ENCODE measurements around the gene ADAMTS14. TPM values are rescaled to one million over a fixed set of nuclear protein-coding genes. Genes with fewer than 3 reads are reported as not detected.

Gene ADAMTS14, protein sequence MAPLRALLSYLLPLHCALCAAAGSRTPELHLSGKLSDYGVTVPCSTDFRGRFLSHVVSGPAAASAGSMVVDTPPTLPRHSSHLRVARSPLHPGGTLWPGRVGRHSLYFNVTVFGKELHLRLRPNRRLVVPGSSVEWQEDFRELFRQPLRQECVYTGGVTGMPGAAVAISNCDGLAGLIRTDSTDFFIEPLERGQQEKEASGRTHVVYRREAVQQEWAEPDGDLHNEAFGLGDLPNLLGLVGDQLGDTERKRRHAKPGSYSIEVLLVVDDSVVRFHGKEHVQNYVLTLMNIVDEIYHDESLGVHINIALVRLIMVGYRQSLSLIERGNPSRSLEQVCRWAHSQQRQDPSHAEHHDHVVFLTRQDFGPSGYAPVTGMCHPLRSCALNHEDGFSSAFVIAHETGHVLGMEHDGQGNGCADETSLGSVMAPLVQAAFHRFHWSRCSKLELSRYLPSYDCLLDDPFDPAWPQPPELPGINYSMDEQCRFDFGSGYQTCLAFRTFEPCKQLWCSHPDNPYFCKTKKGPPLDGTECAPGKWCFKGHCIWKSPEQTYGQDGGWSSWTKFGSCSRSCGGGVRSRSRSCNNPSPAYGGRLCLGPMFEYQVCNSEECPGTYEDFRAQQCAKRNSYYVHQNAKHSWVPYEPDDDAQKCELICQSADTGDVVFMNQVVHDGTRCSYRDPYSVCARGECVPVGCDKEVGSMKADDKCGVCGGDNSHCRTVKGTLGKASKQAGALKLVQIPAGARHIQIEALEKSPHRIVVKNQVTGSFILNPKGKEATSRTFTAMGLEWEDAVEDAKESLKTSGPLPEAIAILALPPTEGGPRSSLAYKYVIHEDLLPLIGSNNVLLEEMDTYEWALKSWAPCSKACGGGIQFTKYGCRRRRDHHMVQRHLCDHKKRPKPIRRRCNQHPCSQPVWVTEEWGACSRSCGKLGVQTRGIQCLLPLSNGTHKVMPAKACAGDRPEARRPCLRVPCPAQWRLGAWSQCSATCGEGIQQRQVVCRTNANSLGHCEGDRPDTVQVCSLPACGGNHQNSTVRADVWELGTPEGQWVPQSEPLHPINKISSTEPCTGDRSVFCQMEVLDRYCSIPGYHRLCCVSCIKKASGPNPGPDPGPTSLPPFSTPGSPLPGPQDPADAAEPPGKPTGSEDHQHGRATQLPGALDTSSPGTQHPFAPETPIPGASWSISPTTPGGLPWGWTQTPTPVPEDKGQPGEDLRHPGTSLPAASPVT
- total RNA-seq: under 1 TPM in 1 of 2 donors, not detected in 1; 0.33 TPM

DNA sequence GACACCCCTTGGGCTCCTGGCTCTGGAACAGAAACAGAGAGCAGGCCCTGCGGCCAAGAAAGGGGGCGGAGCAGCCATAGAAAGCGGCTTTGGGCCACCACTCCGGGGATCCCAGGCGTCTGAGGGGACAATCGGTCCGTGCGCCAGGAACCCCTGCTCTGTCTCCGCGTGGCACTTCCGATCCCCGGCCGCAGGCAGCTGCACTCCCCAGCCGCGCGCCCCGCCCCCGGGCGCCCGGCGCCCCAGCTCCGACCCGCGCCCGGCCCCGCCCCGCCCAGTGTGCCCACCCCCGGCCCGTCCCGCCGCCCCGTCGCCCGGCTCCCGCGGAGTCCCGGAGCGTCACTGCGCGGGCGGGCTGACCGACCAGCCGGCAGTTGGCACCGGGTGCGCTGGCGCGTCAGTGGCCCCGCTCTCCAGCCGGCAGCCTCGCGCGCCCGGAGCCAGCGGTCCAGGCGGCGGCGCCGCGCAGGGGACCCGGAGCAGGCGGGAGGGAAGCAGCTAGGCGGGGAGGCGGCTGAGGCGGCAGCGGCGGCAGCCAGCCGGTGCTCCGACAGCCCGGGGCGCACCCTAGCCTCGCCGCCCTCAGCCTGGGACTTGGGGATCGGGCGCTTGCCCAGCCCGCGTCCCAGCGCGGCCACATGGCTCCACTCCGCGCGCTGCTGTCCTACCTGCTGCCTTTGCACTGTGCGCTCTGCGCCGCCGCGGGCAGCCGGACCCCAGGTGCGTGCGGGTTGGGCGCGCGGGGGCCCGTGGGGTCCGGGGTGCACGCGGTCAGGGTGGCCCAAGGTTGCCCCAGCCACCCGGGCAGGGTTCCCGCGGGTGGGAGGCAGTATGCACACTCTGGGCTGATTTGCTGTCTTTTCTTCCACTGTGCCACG lies at the start of gene ADAMTS14:
Gene ADAMTS14 (plus strand): TSS at position 342 of the 878 bp plus-strand sequence. CDS start 297 bp downstream, at position 639.
- H3K27me3 ChIP-seq: no peaks in the 10 kb centered on the region
- no peak for TF ChIP-seq POLR2A (IDR thresholded peaks at IDR 0.05)
- TF ChIP-seq, protein P1, sequence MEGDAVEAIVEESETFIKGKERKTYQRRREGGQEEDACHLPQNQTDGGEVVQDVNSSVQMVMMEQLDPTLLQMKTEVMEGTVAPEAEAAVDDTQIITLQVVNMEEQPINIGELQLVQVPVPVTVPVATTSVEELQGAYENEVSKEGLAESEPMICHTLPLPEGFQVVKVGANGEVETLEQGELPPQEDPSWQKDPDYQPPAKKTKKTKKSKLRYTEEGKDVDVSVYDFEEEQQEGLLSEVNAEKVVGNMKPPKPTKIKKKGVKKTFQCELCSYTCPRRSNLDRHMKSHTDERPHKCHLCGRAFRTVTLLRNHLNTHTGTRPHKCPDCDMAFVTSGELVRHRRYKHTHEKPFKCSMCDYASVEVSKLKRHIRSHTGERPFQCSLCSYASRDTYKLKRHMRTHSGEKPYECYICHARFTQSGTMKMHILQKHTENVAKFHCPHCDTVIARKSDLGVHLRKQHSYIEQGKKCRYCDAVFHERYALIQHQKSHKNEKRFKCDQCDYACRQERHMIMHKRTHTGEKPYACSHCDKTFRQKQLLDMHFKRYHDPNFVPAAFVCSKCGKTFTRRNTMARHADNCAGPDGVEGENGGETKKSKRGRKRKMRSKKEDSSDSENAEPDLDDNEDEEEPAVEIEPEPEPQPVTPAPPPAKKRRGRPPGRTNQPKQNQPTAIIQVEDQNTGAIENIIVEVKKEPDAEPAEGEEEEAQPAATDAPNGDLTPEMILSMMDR (IDR thresholded peaks at IDR 0.05): no peak
- 2 to 3% methylated on average over 8 to 59 of the region's 100 CpGs for WGBS, 2 donors
- H3K4me1 ChIP-seq: peaks cover 6% of the 10 kb centered on the region
- ATAC-seq (peak; percentile 43), DNase-seq (no peak)
- intact Hi-C loops (cut with DNase I): no loop called here
- no peaks in the 10 kb centered on the region for H3K36me3 ChIP-seq (replicated peaks in 1 of 2; ENCODE audit: insufficient read depth in 1 of 2, low read depth in 2 of 2)
- no peaks in the 10 kb centered on the region for H3K9me3 ChIP-seq
- no peak within 1 kb of the TSS for H3K27ac ChIP-seq
- no peak within 1 kb of the TSS for H3K4me3 ChIP-seq

DNA sequence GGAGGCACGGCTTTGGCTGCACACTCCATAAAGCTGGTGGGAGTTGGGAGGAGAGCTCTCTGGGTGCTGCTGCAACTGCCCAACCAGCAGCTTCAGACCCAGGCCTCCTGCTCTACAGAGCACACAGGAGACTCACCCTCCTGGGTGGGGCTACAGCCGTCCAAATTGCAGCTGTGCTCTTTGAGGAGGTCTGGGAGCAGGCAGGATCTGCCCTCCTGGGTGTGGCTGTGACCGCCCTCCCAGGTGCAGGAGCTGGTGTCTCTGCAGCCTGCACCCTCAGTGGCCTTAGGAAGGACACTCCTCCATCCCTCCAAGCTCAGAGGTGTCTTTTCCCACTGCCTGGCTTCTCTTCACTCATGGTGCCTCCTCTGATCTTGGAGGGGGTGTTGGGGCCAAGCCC lies 49.8 kb upstream of the ADAMTS14 start:
- intact Hi-C loops (cut with DNase I): no loop called here
- no peaks in the 10 kb centered on the region for H3K4me1 ChIP-seq
- DNase-seq: no peak
- no peak for TF ChIP-seq POLR2A (IDR thresholded peaks at IDR 0.05)
- TF ChIP-seq, protein P1 (IDR thresholded peaks at IDR 0.05): no peak
- no peak overlapping the region for H3K4me3 ChIP-seq
- no peaks in the 10 kb centered on the region for H3K36me3 ChIP-seq (replicated peaks in 1 of 2; ENCODE audit: insufficient read depth in 1 of 2, low read depth in 2 of 2)
- peaks cover 0 to 12% (median 0%) of the 10 kb centered on the region in 3 donors for H3K9me3 ChIP-seq
- no peak overlapping the region for H3K27ac ChIP-seq
- 20 to 83% methylated on average over 1 to 3 of the region's 3 CpGs for WGBS, 2 donors
- ATAC-seq: no peak
- no peaks in the 10 kb centered on the region for H3K27me3 ChIP-seq

DNA sequence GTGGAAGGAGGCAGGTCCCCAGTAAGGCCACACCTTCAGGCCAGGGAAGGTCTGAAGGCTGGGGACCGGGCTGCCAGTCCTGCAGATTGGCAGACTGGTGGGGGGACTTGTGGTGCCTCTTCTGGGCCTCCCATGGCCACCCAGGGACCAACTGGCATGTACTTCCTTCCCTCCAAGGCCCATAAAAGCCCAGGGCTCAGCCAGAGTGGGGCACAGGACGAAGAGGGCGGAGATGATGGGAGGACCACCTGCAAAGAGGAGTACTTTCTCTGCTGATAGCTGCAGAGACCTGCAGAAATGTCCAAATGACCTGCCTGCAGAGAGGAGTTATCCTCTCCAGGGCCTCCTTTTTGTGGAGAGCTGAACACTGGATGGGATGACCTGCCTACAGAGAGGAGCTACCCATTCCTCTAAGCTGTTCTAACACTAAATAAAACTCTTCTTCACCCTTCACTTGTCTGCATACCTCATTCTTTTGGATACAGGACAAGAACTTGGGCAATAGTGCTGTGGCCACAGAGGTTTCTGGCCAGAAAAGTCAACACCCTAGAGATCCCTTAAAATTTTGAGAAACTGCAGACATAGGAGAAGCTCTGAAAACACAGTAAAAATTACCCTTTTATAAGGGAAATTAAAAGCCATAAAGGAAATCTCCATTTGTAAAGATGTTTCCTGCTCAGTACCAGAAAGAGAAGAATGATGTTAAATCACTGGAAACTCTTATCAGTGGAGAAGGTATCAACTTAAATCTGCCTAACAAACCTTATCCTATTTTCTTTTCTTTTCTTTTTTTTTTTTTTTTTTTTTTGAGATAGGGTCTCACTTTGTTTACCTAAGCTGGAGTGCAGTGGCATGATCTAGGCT lies 49.1 kb upstream of the ADAMTS14 start:
- DNase-seq: no peak
- no peak for ATAC-seq
- Histone ChIP-seq H3K36me3 (replicated peaks in 1 of 2; ENCODE audit: insufficient read depth in 1 of 2, low read depth in 2 of 2) (no peaks in the 10 kb centered on the region), H3K9me3 (peaks cover 0 to 12% (median 0%) of the 10 kb centered on the region in 3 donors), H3K4me1 (no peaks in the 10 kb centered on the region), H3K27ac (no peak overlapping the region), H3K27me3 (no peaks in the 10 kb centered on the region), H3K4me3 (no peak overlapping the region)
- TF ChIP-seq, protein P1 (IDR thresholded peaks at IDR 0.05): no peak
- no peak for TF ChIP-seq POLR2A (IDR thresholded peaks at IDR 0.05)
- 82 to 88% methylated on average over 2 to 3 of the region's 3 CpGs for WGBS, 2 donors
- intact Hi-C loops (cut with DNase I): no loop called here

Data from body of pancreas (tissue), 4 donors.